HepG2 (cell line): ENCODE measurements around the gene AGER. TPM values are rescaled to one million over a fixed set of nuclear protein-coding genes. Genes with fewer than 3 reads are reported as not detected.

Source experiments
- AHDC1 ChIP-seq: sonication (generic); formaldehyde crosslinking; IDR thresholded peaks from 2 replicates; pipeline ENCODE4 v1.5.1; 2020; ENCODE audit warnings: mild to moderate bottlenecking, missing genetic modification reagents, borderline replicate concordance
- ELF1 ChIP-seq: sonication (generic); formaldehyde crosslinking; IDR thresholded peaks from 2 replicates; pipeline ENCODE4 v1.4.0; 2020; ENCODE audit warnings: missing genetic modification reagents
- ELF3 ChIP-seq: IDR thresholded peaks from 2 replicates; pipeline ENCODE4 v1.6.1; 2016; ENCODE audit warnings: missing genetic modification reagents, missing compliant biosample characterization
- FOXA3 ChIP-seq: IDR thresholded peaks from 2 replicates; pipeline ENCODE4 v1.6.1; 2016; ENCODE audit warnings: missing genetic modification reagents, missing compliant biosample characterization
- HNRNPLL ChIP-seq: fragments of 200-400 bp; formaldehyde crosslinking; IDR thresholded peaks from 2 replicates; pipeline ENCODE4 v1.6.1; 2017; ENCODE audit warnings: mild to moderate bottlenecking, low read depth, low read length; ENCODE audit not compliant: poor library complexity, severe bottlenecking
- RERE ChIP-seq: IDR thresholded peaks from 2 replicates; pipeline ENCODE4 v1.6.1; 2016; ENCODE audit warnings: low read depth, missing genetic modification reagents, missing compliant biosample characterization
- YY1 ChIP-seq: IDR thresholded peaks from 2 replicates; pipeline ENCODE4 v1.6.1; 2011; ENCODE audit warnings: low read length, low read depth, moderate library complexity, mild to moderate bottlenecking; ENCODE audit not compliant: insufficient read depth, insufficient replicate concordance
- ZBTB33 ChIP-seq: sonication (generic); formaldehyde crosslinking; IDR thresholded peaks from 2 replicates; pipeline ENCODE4 v1.4.0; 2020; ENCODE audit warnings: missing genetic modification reagents
- ZMYM4 ChIP-seq: sonication (generic); formaldehyde crosslinking; IDR thresholded peaks from 2 replicates; pipeline ENCODE4 v1.8.1; 2023; ENCODE audit warnings: mild to moderate bottlenecking, missing genetic modification reagents
- ZNF512B ChIP-seq: sonication (generic); formaldehyde crosslinking; IDR thresholded peaks from 2 replicates; pipeline ENCODE4 v1.5.1; 2020; ENCODE audit warnings: missing genetic modification reagents, mild to moderate bottlenecking, borderline replicate concordance
- ZNF878 ChIP-seq: sonication (generic); formaldehyde crosslinking; IDR thresholded peaks from 2 replicates; pipeline ENCODE4 v1.8.1; 2023; ENCODE audit warnings: mild to moderate bottlenecking, missing genetic modification reagents, moderate library complexity
- polyA plus RNA-seq, 8 experiments: library from polyadenylated mRNA; depleted of rRNA in 3 of 8; stranded (reverse) in 7 of 8; unstranded in 1 of 8; fragments of >200 nt; fragmentation: Illumina TruSeq in 4 of 8; extraction: Trizol in 4 of 8; gene quantifications; 2 replicates each; pipeline versions ENCODE4 v1.2.1 to v1.2.3, GENCODE V29; 2011 to 2016; ENCODE audit warnings: low read depth in 4 of 8, missing spikeins in 1 of 8, mixed read lengths in 1 of 8; ENCODE audit not compliant: insufficient read depth in 1 of 8
- total RNA-seq, 5 experiments: library from RNA; depleted of rRNA; stranded (reverse); fragments of >200 nt; fragmentation: Illumina TruSeq; extraction: Trizol; gene quantifications; 2 replicates each; pipeline ENCODE4 v1.2.3, GENCODE V29; 2016; ENCODE audit warnings: low read depth in 1 of 5

AGER gene
- total and polyA plus RNA-seq, 2 of the 13 experiments (the other 11 are each of a cell fraction or from before 2014, with no cell fraction given) = 1.9 to 5.1 TPM

- no peak for TF ChIP-seq AHDC1 (CRISPR knock-in tag)
- TF ChIP-seq ZBTB33 (CRISPR knock-in tag) = no peak
- peak; percentile 86 for TF ChIP-seq ELF3 (CRISPR knock-in tag)
- no peak for TF ChIP-seq RERE (CRISPR knock-in tag)
- TF ChIP-seq ZNF878 (CRISPR knock-in tag) = no peak
- no peak for TF ChIP-seq YY1
- TF ChIP-seq ZMYM4 (CRISPR knock-in tag) = no peak; the same call in 1 of the 2 replicates
- no peak for TF ChIP-seq FOXA3
- no peak for TF ChIP-seq ZNF512B
- TF ChIP-seq ELF1 (CRISPR knock-in tag) = no peak
- no peak for TF ChIP-seq HNRNPLL
These were observed 6.2 kb upstream of the AGER start, which contains the start of gene PBX2 (continued) for GRCh38 chr6:32190054-32190851.
